ENCODE measurements around the gene KAT5. TPM values are rescaled to one million over a fixed set of nuclear protein-coding genes. Genes with fewer than 3 reads are reported as not detected.
"Not testable (repeated sequence)": the region's sequence is repeated elsewhere in the genome, so short reads cannot be mapped to it uniquely, and the experiment has no call there.

KAT5 gene
- total RNA-seq, 1 donor from 2014 or later, result 72.2 TPM

GRCh38 chr11:65727865-65728264 lies 15.8 kb downstream of the KAT5 start:
- no peak overlapping the region for H3K4me3 ChIP-seq (ENCODE audit: low read depth, low read length)
- DNase-seq (ENCODE audit: low read depth), result no peak
- no peak for TF ChIP-seq CTCF (conservative IDR thresholded peaks at IDR 0.05; ENCODE audit: low read depth, low read length)

GRCh38 chr11:65730461-65730860 lies 18.4 kb downstream of the KAT5 start:
- DNase-seq (ENCODE audit: low read depth), result no peak
- no peak overlapping the region for H3K4me3 ChIP-seq (ENCODE audit: low read depth, low read length)
- TF ChIP-seq CTCF (conservative IDR thresholded peaks at IDR 0.05; ENCODE audit: low read depth, low read length), result no peak

- not testable (repeated sequence) for DNase-seq (ENCODE audit: low read depth); H3K4me3 ChIP-seq (ENCODE audit: low read depth, low read length)
Observed at GRCh38 chr11:65735111-65735510, 23.1 kb downstream of the KAT5 start.

- TF ChIP-seq CTCF (conservative IDR thresholded peaks at IDR 0.05; ENCODE audit: low read depth, low read length), result no peak
- no peak overlapping the region for H3K4me3 ChIP-seq (ENCODE audit: low read depth, low read length)
- DNase-seq (ENCODE audit: low read depth), result no peak
Observed at GRCh38 chr11:65736810-65737209, 24.8 kb downstream of the KAT5 start.

- H3K4me3 ChIP-seq (ENCODE audit: low read depth, low read length), result no peak overlapping the region
- DNase-seq (ENCODE audit: low read depth), result no peak
- TF ChIP-seq CTCF (conservative IDR thresholded peaks at IDR 0.05; ENCODE audit: low read depth, low read length), result no peak
Observed at GRCh38 chr11:65739022-65739421, 27.0 kb downstream of the KAT5 start.

GRCh38 chr11:65741185-65741584 lies 29.1 kb downstream of the KAT5 start:
- no peak overlapping the region for H3K4me3 ChIP-seq (ENCODE audit: low read depth, low read length)
- TF ChIP-seq CTCF (conservative IDR thresholded peaks at IDR 0.05; ENCODE audit: low read depth, low read length), result no peak
- DNase-seq (ENCODE audit: low read depth), result no peak

GRCh38 chr11:65742353-65742752 lies 30.3 kb downstream of the KAT5 start:
- H3K4me3 ChIP-seq (ENCODE audit: low read depth, low read length), result no peak overlapping the region
- TF ChIP-seq CTCF (conservative IDR thresholded peaks at IDR 0.05; ENCODE audit: low read depth, low read length), result no peak
- DNase-seq (ENCODE audit: low read depth), result no peak

- H3K4me3 ChIP-seq (ENCODE audit: low read depth, low read length), result no peak overlapping the region
- no peak for DNase-seq (ENCODE audit: low read depth)
- TF ChIP-seq CTCF (conservative IDR thresholded peaks at IDR 0.05; ENCODE audit: low read depth, low read length), result no peak
Observed at GRCh38 chr11:65743681-65744025, 31.6 kb downstream of the KAT5 start.

Measured in epithelial cell of proximal tubule (primary cell).